SU-DHL-6 (cell line): ENCODE data around the gene LRRC4.

ENCODE experiments used
- CTCF ChIP-seq: fragments of 200-600 bp; sonication (generic); IDR thresholded peaks from one replicate; pipeline ENCODE4 v1.5.1; 2017; ENCODE audit warnings: antibody characterized with exemption, mild to moderate bottlenecking, low read length, moderate library complexity; ENCODE audit not compliant: insufficient read depth, poor library complexity, severe bottlenecking
- EZH2phosphoT487 ChIP-seq: fragments of 200-600 bp; sonication (generic), shearing (Covaris generic); conservative IDR thresholded peaks from 2 replicates; pipeline ENCODE4 v1.6.1; 2018; ENCODE audit warnings: mild to moderate bottlenecking, antibody characterized with exemption, low read length, moderate library complexity, mixed read lengths

- TF ChIP-seq CTCF: no peak
- no peak for TF ChIP-seq EZH2phosphoT487
Observed at GRCh38 chr7:128052404-128052803, 21.2 kb upstream of the LRRC4 start.
